ENCODE data around the gene STK16. TPM values are rescaled to one million over a fixed set of nuclear protein-coding genes. Genes with fewer than 3 reads are reported as not detected.
A peak's percentile ranks its signal among the peaks of the same experiment; 100 is the strongest.

STK16 gene
- total and polyA plus RNA-seq, 2 of the 4 experiments (the other 2 are of a cell fraction), result 44.4 to 50.1 TPM

DNA sequence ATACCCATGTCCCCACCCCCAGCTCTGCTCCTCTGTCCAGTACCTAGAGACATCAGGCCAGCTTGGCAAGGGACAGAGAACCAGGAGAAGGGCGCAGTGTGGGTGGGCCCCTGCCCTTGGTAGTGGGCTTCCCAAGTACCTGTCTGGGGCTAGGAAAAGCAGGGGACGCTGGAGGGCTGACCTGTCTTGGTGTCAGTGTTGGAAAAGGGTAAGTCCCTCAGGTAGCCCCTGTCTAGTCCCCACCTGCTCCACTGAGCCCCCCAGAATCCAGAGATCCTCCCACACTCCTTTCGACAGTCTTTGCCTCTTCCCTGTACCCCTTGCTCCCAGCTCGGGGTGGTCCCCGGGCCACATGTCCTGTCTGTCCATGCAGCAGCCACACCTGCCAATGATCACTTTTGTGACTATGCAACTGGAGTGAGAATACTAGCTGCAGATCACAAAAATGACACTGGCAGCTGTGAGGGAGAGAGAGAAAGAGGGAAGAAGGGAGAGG, 48.5 kb downstream of the STK16 start:
- Histone ChIP-seq H2AFZ (replicated peaks; ENCODE audit: low read length, poor library complexity) (peak overlapping the region; percentile 95), H3K56ac (ENCODE audit: extremely low read depth, insufficient read depth, low read length) (no peak overlapping the region), H2BK15ac (ENCODE audit: low read depth, low read length) (no peak overlapping the region; the same call in 2 of the 3 replicates), H4K5ac (ENCODE audit: low read depth, low read length) (no peak overlapping the region), H4K91ac (ENCODE audit: insufficient read depth, low read depth, low read length) (0 out of 2 replicates have a peak overlapping the region, but pooled peaks have one; percentile 79), H3K23ac (ENCODE audit: low read depth, low read length) (no peak overlapping the region), H2BK5ac (ENCODE audit: low read depth, low read length, poor library complexity, severe bottlenecking) (no peak overlapping the region), H3K9me3 (ENCODE audit: control insufficient read depth, insufficient read depth, low read length) (no peaks in the 10 kb centered on the region), H2BK120ac (ENCODE audit: low read depth, low read length) (no peak overlapping the region; the same call in 1 of the 2 replicates), H3K4ac (ENCODE audit: low read depth, low read length) (peak overlapping the region; percentile 82), H3K79me1 (ENCODE audit: low read depth in 1 of 2, low read length in 2 of 2) (no peaks in the 10 kb centered on the region), H3K36me3 (ENCODE audit: control insufficient read depth, insufficient read depth, low read length) (no peaks in the 10 kb centered on the region), H3K27ac (ENCODE audit: insufficient read depth, low read length) (no peak overlapping the region), H3K18ac (ENCODE audit: low read depth, low read length) (no peak overlapping the region), H3K4me3 (ENCODE audit: insufficient read depth, low read depth, low read length) (no peak overlapping the region), H2AK5ac (ENCODE audit: low read depth, low read length) (peak overlapping the region; percentile 91), H3K4me2 (ENCODE audit: low read depth, low read length) (no peak overlapping the region), H3K9me1 (ENCODE audit: insufficient read depth, low read length) (peaks cover 11% of the 10 kb centered on the region; the same call in 1 of the 2 replicates), H2BK20ac (ENCODE audit: low read depth, low read length) (no peak overlapping the region), H3K14ac (replicated peaks; ENCODE audit: low read depth, low read length) (no peak overlapping the region), H2AK9ac (replicated peaks; ENCODE audit: low read depth, low read length, poor library complexity) (peak overlapping the region; percentile 94), H4K20me1 (ENCODE audit: insufficient read depth, low read length) (peaks cover 4% of the 10 kb centered on the region; the same call in 1 of the 2 replicates), H3K4me1 (ENCODE audit: control insufficient read depth, insufficient read depth, low read length) (peaks cover 14% of the 10 kb centered on the region), H4K8ac (ENCODE audit: low read depth in 2 of 2, low read length in 2 of 2) (peak overlapping the region in 1 of 2 experiments; percentile 95; a peak in 3 of 4 replicates), H3K27me3 (ENCODE audit: control insufficient read depth, insufficient read depth, low read length) (no peaks in the 10 kb centered on the region), H3K9ac (ENCODE audit: low read depth, low read length) (no peak overlapping the region)
- DNase-seq (no peak), ATAC-seq (ENCODE audit: low read depth) (no peak)
- dilution Hi-C loops (cut with HindIII; ENCODE audit: low sequenced_read_pairs, unreplicated experiment) (no loop called here), intact Hi-C loops (cut with micrococcal nuclease) (loop anchor here (1.0 to 2.0 kb wide), 3 partner anchors 16 to 123 kb away; partner anchors contain the start of genes ANKZF1, ATG9A and SLC23A3), in situ Hi-C loops (cut with MboI; ENCODE audit: low sequenced_read_pairs) (no loop called here)
- TF ChIP-seq POLR2A (IDR thresholded peaks at IDR 0.05; ENCODE audit: low read depth, low read length) (no peak), MXI1 (IDR thresholded peaks at IDR 0.05; ENCODE audit: borderline replicate concordance, low read depth, low read length) (no peak), BHLHE40 (IDR thresholded peaks at IDR 0.05; ENCODE audit: low read depth, low read length) (no peak), CHD1 (IDR thresholded peaks at IDR 0.05; ENCODE audit: low read depth, low read length) (no peak), MAFK (IDR thresholded peaks at IDR 0.05; ENCODE audit: low read depth, low read length) (no peak), FOS (IDR thresholded peaks at IDR 0.05; ENCODE audit: low read depth, low read length) (no peak), RFX5 (IDR thresholded peaks at IDR 0.05; ENCODE audit: low read depth, low read length) (no peak), SMC3 (IDR thresholded peaks at IDR 0.05; ENCODE audit: low read depth, low read length) (no peak), RCOR1 (IDR thresholded peaks at IDR 0.05; ENCODE audit: insufficient replicate concordance, low read length) (no peak), MAZ (IDR thresholded peaks at IDR 0.05; ENCODE audit: borderline replicate concordance, low read depth, low read length) (no peak)
- TF ChIP-seq, protein P1, sequence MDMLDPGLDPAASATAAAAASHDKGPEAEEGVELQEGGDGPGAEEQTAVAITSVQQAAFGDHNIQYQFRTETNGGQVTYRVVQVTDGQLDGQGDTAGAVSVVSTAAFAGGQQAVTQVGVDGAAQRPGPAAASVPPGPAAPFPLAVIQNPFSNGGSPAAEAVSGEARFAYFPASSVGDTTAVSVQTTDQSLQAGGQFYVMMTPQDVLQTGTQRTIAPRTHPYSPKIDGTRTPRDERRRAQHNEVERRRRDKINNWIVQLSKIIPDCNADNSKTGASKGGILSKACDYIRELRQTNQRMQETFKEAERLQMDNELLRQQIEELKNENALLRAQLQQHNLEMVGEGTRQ (IDR thresholded peaks at IDR 0.05; ENCODE audit: low read depth, low read length), result no peak
- TF ChIP-seq, protein P2, sequence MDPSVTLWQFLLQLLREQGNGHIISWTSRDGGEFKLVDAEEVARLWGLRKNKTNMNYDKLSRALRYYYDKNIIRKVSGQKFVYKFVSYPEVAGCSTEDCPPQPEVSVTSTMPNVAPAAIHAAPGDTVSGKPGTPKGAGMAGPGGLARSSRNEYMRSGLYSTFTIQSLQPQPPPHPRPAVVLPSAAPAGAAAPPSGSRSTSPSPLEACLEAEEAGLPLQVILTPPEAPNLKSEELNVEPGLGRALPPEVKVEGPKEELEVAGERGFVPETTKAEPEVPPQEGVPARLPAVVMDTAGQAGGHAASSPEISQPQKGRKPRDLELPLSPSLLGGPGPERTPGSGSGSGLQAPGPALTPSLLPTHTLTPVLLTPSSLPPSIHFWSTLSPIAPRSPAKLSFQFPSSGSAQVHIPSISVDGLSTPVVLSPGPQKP (IDR thresholded peaks at IDR 0.05; ENCODE audit: borderline replicate concordance, low read depth, low read length), result no peak
- ChIA-PET POLR2A (ENCODE audit: unreplicated experiment) (no interaction called here), CTCF (interaction anchor here (0.8 to 1.6 kb wide), 4 partner anchors 15 to 298 kb away, joined by 3 to 9 read pairs (median 6); partner anchors contain the start of gene DNAJB2)
- no TSS peak for BruUV-seq (replicated peaks)
- 55% methylated on average over 2 of the region's 5 CpGs; no CpG with 5 or more reads in 1 of the 2 experiments for WGBS, 2 experiments (ENCODE audit: extremely low coverage in 2 of 2, insufficient read length in 1 of 2)

All from IMR-90 (cell line).